PC-3 (cell line): Measurements from ENCODE around the gene SLC5A3. TPM values are rescaled to one million over a fixed set of nuclear protein-coding genes. Genes with fewer than 3 reads are reported as not detected.
A peak's percentile ranks its signal among the peaks of the same experiment; 100 is the strongest.

Experiments used
- ATAC-seq: fragments of 200-7000 bp; cut with Tn5 transposase; 2 replicates; pipeline ENCODE4 v1.9.1; 2020; ENCODE audit warnings: mild to moderate bottlenecking, moderate library complexity
- BruUV-seq: library from RNA; stranded (reverse); fragments of 400-500 nt; replicated peaks from 2 replicates; lab custom pipeline; 2021; lab: Mats Ljungman, UMichigan
- CTCF ChIA-PET: fragments of 300-600 bp; sonication (Branson Sonifier 250); formaldehyde crosslinking; loops from one replicate; lab custom pipeline; 2022; ENCODE audit warnings: antibody characterized with exemption; lab: Charles Lee
- POLR2A ChIA-PET: fragments of 300-600 bp; sonication (Branson Sonifier 250); formaldehyde crosslinking; loops from one replicate; lab custom pipeline; 2022; ENCODE audit warnings: antibody characterized with exemption; ENCODE audit not compliant: unreplicated experiment; lab: Charles Lee
- DNase-seq: peaks from one replicate; pipeline ENCODE4 v3.0.0-alpha.2; 2015
- H2AFZ ChIP-seq: fragments of 300-600 bp; sonication (generic); 2 replicates; pipeline ENCODE4 v1.6.0; 2016; ENCODE audit warnings: antibody characterized with exemption, low read length
- H3F3A ChIP-seq: fragments of 300-600 bp; sonication (generic); one replicate; pipeline ENCODE4 v1.6.0; 2017; ENCODE audit warnings: antibody characterized with exemption, low read length, control low read depth, mild to moderate bottlenecking; ENCODE audit not compliant: unreplicated experiment
- H3K27ac ChIP-seq: fragments of 300-600 bp; sonication (generic); 2 replicates; pipeline ENCODE4 v1.5.1; 2016; ENCODE audit warnings: mild to moderate bottlenecking, low read length
- H3K27me3 ChIP-seq: fragments of 300-600 bp; sonication (generic); 2 replicates; pipeline ENCODE4 v1.6.1; 2016; ENCODE audit warnings: low read length, mixed read lengths
- H3K36me3 ChIP-seq: fragments of 300-600 bp; sonication (generic); 2 replicates; pipeline ENCODE4 v1.6.1; 2016; ENCODE audit warnings: low read depth, mixed run types, low read length, mixed read lengths
- H3K4me1 ChIP-seq: fragments of 300-600 bp; sonication (generic); 2 replicates; pipeline ENCODE4 v1.5.1; 2016; ENCODE audit warnings: low read length; ENCODE audit not compliant: insufficient read depth
- H3K4me2 ChIP-seq: fragments of 300-600 bp; sonication (generic); 2 replicates; pipeline ENCODE4 v1.6.0; 2016; ENCODE audit warnings: low read length
- H3K4me3 ChIP-seq: fragments of 300-600 bp; sonication (generic); 2 replicates; pipeline ENCODE4 v1.5.1; 2016; ENCODE audit warnings: mild to moderate bottlenecking, low read length, mixed read lengths
- H3K79me2 ChIP-seq: fragments of 300-600 bp; sonication (generic); 2 replicates; pipeline ENCODE4 v1.6.1; 2017; ENCODE audit warnings: low read length, mixed read lengths
- H3K9ac ChIP-seq: fragments of 300-600 bp; sonication (generic); 2 replicates; pipeline ENCODE4 v1.6.0; 2016; ENCODE audit warnings: mild to moderate bottlenecking, low read length
- H3K9me2 ChIP-seq: fragments of 300-600 bp; sonication (generic); replicated peaks from 2 replicates; pipeline ENCODE4 v1.6.1; 2016; ENCODE audit warnings: mixed run types, low read length, mixed read lengths
- H3K9me3 ChIP-seq: fragments of 300-600 bp; sonication (generic); 2 replicates; pipeline ENCODE4 v1.6.1; 2016; ENCODE audit warnings: low read length, mixed read lengths
- H4K20me1 ChIP-seq: fragments of 300-600 bp; sonication (generic); 2 replicates; pipeline ENCODE4 v1.6.1; 2016; ENCODE audit warnings: low read length, mixed read lengths
- CTCF ChIP-seq: fragments of 300-600 bp; sonication (generic); conservative IDR thresholded peaks from 2 replicates; pipeline ENCODE4 v1.5.1; 2017; ENCODE audit warnings: antibody characterized with exemption, low read depth, mild to moderate bottlenecking, low read length
- EZH2 ChIP-seq: fragments of 300-600 bp; sonication (generic); IDR thresholded peaks from one replicate; pipeline ENCODE4 v1.6.1; 2017; ENCODE audit warnings: antibody characterized with exemption, mild to moderate bottlenecking, low read length; ENCODE audit not compliant: unreplicated experiment
- EZH2phosphoT487 ChIP-seq: fragments of 300-600 bp; sonication (generic); IDR thresholded peaks from 2 replicates; pipeline ENCODE4 v1.6.1; 2018; ENCODE audit warnings: mild to moderate bottlenecking, antibody characterized with exemption, low read length, borderline replicate concordance
- intact Hi-C: fragments of 100-400 bp; cut with micrococcal nuclease; formaldehyde crosslinking; loops from 2 replicates; pipeline ENCODE4 v1.9.0; 2023
- total RNA-seq: library from RNA; depleted of rRNA; stranded (reverse); fragments of >200 nt; gene quantifications from 2 replicates; pipeline ENCODE4 v1.2.3, GENCODE V29; 2014

SLC5A3 gene
- total RNA-seq, 1 experiment from 2014 or later = 13.8 TPM

- no peaks in the 10 kb centered on the region for H3K9me2 ChIP-seq
- no peak overlapping the region for H3K4me2 ChIP-seq
- H3K4me1 ChIP-seq = no peaks in the 10 kb centered on the region
- no peak for ATAC-seq
- no peak overlapping the region for H3K27ac ChIP-seq
- TF ChIP-seq EZH2 (no peak), CTCF (no peak), EZH2phosphoT487 (no peak)
- H3K79me2 ChIP-seq = peaks cover 99% of the 10 kb centered on the region
- H4K20me1 ChIP-seq = peaks cover 20% of the 10 kb centered on the region
- POLR2A ChIA-PET = no interaction called here
- no peak overlapping the region for H3K9ac ChIP-seq
- H2AFZ ChIP-seq = no peak overlapping the region
- no peak overlapping the region for H3K4me3 ChIP-seq
- DNase-seq = no peak
- intact Hi-C loops = no loop called here
- CTCF ChIA-PET = no interaction called here
- no peaks in the 10 kb centered on the region for H3K27me3 ChIP-seq
- no peaks in the 10 kb centered on the region for H3K9me3 ChIP-seq
- peaks cover 57% of the 10 kb centered on the region for H3K36me3 ChIP-seq
- H3F3A ChIP-seq = no peaks in the 10 kb centered on the region
- no TSS peak for BruUV-seq
These were observed 21.6 kb downstream of the SLC5A3 start for GRCh38 chr21:34094949-34095348.

DNA sequence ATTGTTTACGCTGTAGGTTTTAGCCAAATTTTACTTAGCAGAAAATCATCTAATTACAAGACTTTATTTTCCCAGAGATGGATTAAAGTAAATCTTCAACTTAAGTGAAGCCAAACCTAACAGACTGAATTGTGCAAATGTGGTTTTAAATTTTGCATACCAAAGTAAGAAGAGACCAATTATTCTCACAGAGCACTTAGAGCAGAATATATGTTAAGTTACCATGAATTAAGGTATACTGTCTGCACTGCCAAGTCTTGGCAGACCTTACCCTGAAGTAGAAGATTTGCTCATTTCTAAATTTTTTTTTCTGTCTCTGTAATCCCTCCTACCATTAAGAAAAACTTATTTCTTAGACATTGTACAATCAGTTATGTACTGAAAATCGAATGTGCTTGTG is 24.1 kb downstream of the SLC5A3 start:
- intact Hi-C loops = no loop called here
- Histone ChIP-seq H3F3A (no peaks in the 10 kb centered on the region), H4K20me1 (peaks cover 16% of the 10 kb centered on the region; the same call in 1 of the 2 replicates), H3K27ac (no peak overlapping the region), H3K9me2 (no peaks in the 10 kb centered on the region), H3K79me2 (peaks cover 100% of the 10 kb centered on the region), H2AFZ (no peak overlapping the region), H3K9me3 (no peaks in the 10 kb centered on the region), H3K4me3 (no peak overlapping the region), H3K36me3 (peaks cover 53% of the 10 kb centered on the region), H3K27me3 (no peaks in the 10 kb centered on the region), H3K4me1 (no peaks in the 10 kb centered on the region), H3K4me2 (no peak overlapping the region), H3K9ac (no peak overlapping the region)
- CTCF ChIA-PET = no interaction called here
- TSS peak; percentile 0 for BruUV-seq
- POLR2A ChIA-PET = no interaction called here
- no peak for ATAC-seq
- TF ChIP-seq EZH2 (no peak), EZH2phosphoT487 (no peak), CTCF (no peak)
- no peak for DNase-seq

DNA sequence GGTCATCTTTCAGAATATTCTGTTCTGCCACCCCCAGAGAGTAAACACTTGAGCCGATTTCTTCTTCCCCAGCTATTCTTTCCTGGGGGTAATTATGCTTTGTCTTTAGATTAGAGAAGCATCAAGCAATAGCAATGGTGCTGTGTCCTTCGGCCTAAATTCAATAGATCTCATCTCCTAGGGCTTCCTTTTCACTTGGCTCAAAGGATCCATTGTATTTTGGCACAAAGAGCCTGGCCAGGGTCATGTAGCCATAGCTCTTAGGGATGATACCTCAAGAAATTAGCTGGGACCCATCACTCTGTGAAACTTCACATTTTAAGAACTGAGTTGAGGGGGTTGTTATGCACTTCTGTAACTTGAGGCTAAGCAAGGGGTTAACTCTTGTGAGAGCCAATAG is 27.0 kb downstream of the SLC5A3 start:
- H3K27me3 ChIP-seq = no peaks in the 10 kb centered on the region
- no peak overlapping the region for H3K9ac ChIP-seq
- no peak for TF ChIP-seq CTCF
- TF ChIP-seq EZH2 = no peak
- TF ChIP-seq EZH2phosphoT487 = no peak
- no peaks in the 10 kb centered on the region for H3K9me2 ChIP-seq
- peaks cover 48% of the 10 kb centered on the region for H3K36me3 ChIP-seq
- no peak overlapping the region for H3K4me2 ChIP-seq
- intact Hi-C loops = no loop called here
- POLR2A ChIA-PET = interaction anchor here (0.6 kb wide), 1 partner anchor 8 kb away, joined by 3 read pairs; no protein-coding TSS in a partner anchor
- no peak overlapping the region for H2AFZ ChIP-seq
- no peaks in the 10 kb centered on the region for H3K4me1 ChIP-seq
- no peak overlapping the region for H3K27ac ChIP-seq
- H3F3A ChIP-seq = no peaks in the 10 kb centered on the region
- H3K4me3 ChIP-seq = no peak overlapping the region
- H3K9me3 ChIP-seq = no peaks in the 10 kb centered on the region
- no TSS peak for BruUV-seq
- CTCF ChIA-PET = no interaction called here
- H3K79me2 ChIP-seq = peaks cover 93% of the 10 kb centered on the region
- H4K20me1 ChIP-seq = peaks cover 20% of the 10 kb centered on the region; the same call in 1 of the 2 replicates
- no peak for DNase-seq
- no peak for ATAC-seq
